H7 (cell line): ENCODE measurements around the gene PPFIA4. TPM values are rescaled to one million over a fixed set of nuclear protein-coding genes. Genes with fewer than 3 reads are reported as not detected.
"Not testable (repeated sequence)": the region's sequence is repeated elsewhere in the genome, so short reads cannot be mapped to it uniquely, and the experiment has no call there.

Experiments used
- DNase-seq: peaks from one replicate; pipeline ENCODE4 v3.0.0; 2012
- H3K27me3 ChIP-seq: 2 replicates; pipeline ENCODE4 v1.6.0; 2011; ENCODE audit warnings: mild to moderate bottlenecking, low read length; ENCODE audit not compliant: control insufficient read depth, insufficient read depth
- H3K36me3 ChIP-seq: replicated peaks from 2 replicates; pipeline ENCODE4 v1.5.1; 2011; ENCODE audit warnings: low read length; ENCODE audit not compliant: control insufficient read depth, insufficient read depth
- H3K4me3 ChIP-seq: 2 replicates; pipeline ENCODE4 v1.5.1; 2011; ENCODE audit warnings: low read depth, mild to moderate bottlenecking, control low read depth, low read length, moderate library complexity; ENCODE audit not compliant: insufficient read depth
- total RNA-seq: library from RNA; depleted of rRNA; stranded (reverse); fragments of >200 nt; shearing (Covaris generic); gene quantifications from 2 replicates; pipeline ENCODE4 v1.2.3, GENCODE V29; 2014; rRNA removed

Gene PPFIA4
- total RNA-seq: 3.1 and 7.4 TPM in 2 replicates

- Histone ChIP-seq H3K4me3 (peak within 1 kb of the TSS; percentile 86), H3K27me3 (peaks cover 31% of the 10 kb centered on the region), H3K36me3 (peaks cover 12% of the 10 kb centered on the region)
- peak; percentile 100 for DNase-seq
Measured at GRCh38 chr1:203026031-203026665, at the start of gene PPFIA4. Gene PPFIA4, plus strand, starts transcription at chr1:203026491. Its CDS starts 12,518 bp downstream, at chr1:203039009.

DNA sequence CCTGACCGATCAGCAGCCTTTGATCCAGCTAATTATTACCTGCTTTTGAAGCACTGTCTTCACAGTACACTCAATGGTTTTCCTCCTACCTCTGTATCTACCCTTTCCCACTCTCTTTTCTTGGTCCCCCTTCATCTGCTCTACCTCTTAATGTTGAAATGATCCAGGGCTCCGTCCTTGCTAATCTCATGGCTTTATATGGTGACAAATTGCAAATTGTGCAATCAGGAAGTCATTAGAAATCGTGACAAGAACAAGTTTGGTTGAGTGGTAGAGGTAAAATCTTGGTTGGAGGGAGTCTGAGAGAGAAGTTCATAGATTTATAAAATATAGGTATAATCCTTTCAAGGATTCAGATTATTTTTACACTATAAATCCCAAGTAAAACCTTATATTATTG is 49.7 kb upstream of the PPFIA4 start:
- Histone ChIP-seq H3K27me3 (peaks cover 5% of the 10 kb centered on the region), H3K36me3 (no peaks in the 10 kb centered on the region), H3K4me3 (no peak overlapping the region)
- DNase-seq: no peak

- peaks cover 2% of the 10 kb centered on the region; the same call in 1 of the 2 replicates for H3K27me3 ChIP-seq
- H3K4me3 ChIP-seq: no peak overlapping the region
- DNase-seq: no peak
- no peaks in the 10 kb centered on the region for H3K36me3 ChIP-seq
Measured at GRCh38 chr1:202979459-202979858, 46.8 kb upstream of the PPFIA4 start.

- no peak for DNase-seq
- Histone ChIP-seq H3K36me3 (no peaks in the 10 kb centered on the region), H3K27me3 (no peaks in the 10 kb centered on the region; the same call in 1 of the 2 replicates), H3K4me3 (no peak overlapping the region)
Measured at GRCh38 chr1:202981939-202982338, 44.4 kb upstream of the PPFIA4 start.

- Histone ChIP-seq H3K4me3 (no peak overlapping the region), H3K36me3 (no peaks in the 10 kb centered on the region), H3K27me3 (no peaks in the 10 kb centered on the region; the same call in 1 of the 2 replicates)
- DNase-seq: no peak
Measured at GRCh38 chr1:202982715-202983430, 43.4 kb upstream of the PPFIA4 start.

DNA sequence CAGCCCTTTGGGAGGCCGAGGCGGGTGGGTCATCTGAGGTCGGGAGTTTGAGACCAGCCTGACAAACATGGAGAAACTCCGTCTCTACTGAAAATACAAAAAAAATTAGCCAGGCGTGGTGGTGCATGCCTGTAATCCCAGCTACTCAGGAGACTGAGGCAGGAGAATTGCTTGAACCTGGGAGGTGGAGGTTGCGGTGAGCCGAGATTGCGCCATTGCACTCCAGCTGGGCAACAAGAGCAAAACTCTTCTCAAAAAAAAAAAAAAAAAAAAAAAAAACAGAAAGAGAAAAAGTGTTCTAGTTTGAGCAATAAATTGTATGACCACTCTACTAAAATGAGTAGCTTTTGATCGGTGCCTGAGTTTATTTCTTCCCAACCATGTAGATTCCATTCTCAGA is 40.2 kb upstream of the PPFIA4 start:
- not testable (repeated sequence) for DNase-seq, H3K27me3 ChIP-seq, H3K4me3 ChIP-seq, H3K36me3 ChIP-seq

GRCh38 chr1:202987255-202987654 is 39.0 kb upstream of the PPFIA4 start:
- H3K4me3 ChIP-seq: no peak overlapping the region
- peaks cover 3% of the 10 kb centered on the region; the same call in 1 of the 2 replicates for H3K27me3 ChIP-seq
- DNase-seq: no peak
- no peaks in the 10 kb centered on the region for H3K36me3 ChIP-seq

- H3K36me3 ChIP-seq: no peaks in the 10 kb centered on the region
- H3K4me3 ChIP-seq: no peak overlapping the region
- DNase-seq: no peak
- H3K27me3 ChIP-seq: peaks cover 3% of the 10 kb centered on the region; the same call in 1 of the 2 replicates
Measured at GRCh38 chr1:202987922-202988583, 38.2 kb upstream of the PPFIA4 start.

DNA sequence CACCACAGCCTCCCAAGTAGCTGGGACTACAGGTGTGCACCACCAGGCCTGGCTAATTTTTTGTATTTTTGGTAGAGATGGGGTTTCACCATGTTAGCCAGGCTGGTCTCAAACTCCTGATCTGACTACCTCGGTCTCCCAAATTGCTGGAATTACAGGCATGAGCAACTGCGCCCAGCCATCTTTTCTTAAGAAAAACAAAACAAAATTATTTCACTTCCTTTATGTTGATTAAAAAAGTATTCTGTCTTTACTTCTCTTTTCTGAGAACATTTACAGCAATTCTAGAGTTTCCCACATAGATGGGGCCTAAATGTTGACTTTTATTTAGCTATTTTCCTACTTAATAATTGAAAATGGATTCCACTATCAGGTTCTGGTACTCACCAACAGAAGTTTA is 36.4 kb upstream of the PPFIA4 start:
- Histone ChIP-seq H3K4me3 (no peak overlapping the region), H3K27me3 (peaks cover 3% of the 10 kb centered on the region; the same call in 1 of the 2 replicates), H3K36me3 (no peaks in the 10 kb centered on the region)
- no peak for DNase-seq

DNA sequence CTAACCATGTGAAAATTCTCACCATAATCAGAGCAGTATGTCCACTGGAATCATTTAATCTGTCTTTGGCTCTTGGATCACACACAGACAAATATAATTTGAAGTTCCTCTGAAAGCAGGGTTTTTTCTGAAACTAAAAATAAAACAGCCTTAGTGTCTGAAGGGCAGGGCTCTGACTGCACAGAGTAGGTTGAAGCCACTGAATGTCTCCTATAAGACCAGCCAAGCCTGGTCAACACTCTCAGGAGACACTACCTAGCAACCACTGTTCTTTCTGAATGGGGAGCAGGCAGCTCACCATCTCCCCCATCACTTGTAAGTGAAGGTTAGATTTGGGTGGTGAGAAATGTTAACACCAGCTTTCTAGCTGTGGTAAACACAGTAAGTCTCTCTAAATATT is 35.2 kb upstream of the PPFIA4 start:
- Histone ChIP-seq H3K4me3 (no peak overlapping the region), H3K27me3 (peaks cover 3% of the 10 kb centered on the region; the same call in 1 of the 2 replicates), H3K36me3 (no peaks in the 10 kb centered on the region)
- DNase-seq: no peak

DNA sequence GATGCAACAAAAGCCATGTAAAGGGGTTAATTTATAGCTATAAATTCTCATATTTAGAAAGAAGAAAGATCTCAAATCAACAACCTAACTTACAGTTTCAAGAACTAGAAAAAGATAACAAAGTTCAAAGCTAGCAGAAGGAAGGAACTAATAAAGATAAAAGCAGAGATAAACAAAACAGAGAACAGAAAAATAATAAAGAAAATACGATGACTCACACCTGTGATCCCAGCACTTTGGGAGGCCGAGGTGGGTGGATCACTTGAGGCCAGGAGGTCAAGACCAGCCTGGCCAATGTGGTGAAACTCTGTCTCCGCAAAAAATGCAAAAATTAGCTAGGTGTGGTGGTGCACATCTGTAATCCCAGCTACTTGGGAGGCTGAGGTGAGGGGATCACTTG is 31.5 kb upstream of the PPFIA4 start:
- no peak overlapping the region for H3K4me3 ChIP-seq
- no peak for DNase-seq

GRCh38 chr1:202998836-202999750 is 27.2 kb upstream of the PPFIA4 start:
- H3K27me3 ChIP-seq: no peaks in the 10 kb centered on the region
- peak; percentile 45 for DNase-seq
- H3K4me3 ChIP-seq: no peak overlapping the region
- no peaks in the 10 kb centered on the region for H3K36me3 ChIP-seq

More for the DNA sequence above, 31.5 kb upstream of the PPFIA4 start:
- H3K36me3 ChIP-seq: no peaks in the 10 kb centered on the region
- peaks cover 3% of the 10 kb centered on the region; the same call in 1 of the 2 replicates for H3K27me3 ChIP-seq

DNA sequence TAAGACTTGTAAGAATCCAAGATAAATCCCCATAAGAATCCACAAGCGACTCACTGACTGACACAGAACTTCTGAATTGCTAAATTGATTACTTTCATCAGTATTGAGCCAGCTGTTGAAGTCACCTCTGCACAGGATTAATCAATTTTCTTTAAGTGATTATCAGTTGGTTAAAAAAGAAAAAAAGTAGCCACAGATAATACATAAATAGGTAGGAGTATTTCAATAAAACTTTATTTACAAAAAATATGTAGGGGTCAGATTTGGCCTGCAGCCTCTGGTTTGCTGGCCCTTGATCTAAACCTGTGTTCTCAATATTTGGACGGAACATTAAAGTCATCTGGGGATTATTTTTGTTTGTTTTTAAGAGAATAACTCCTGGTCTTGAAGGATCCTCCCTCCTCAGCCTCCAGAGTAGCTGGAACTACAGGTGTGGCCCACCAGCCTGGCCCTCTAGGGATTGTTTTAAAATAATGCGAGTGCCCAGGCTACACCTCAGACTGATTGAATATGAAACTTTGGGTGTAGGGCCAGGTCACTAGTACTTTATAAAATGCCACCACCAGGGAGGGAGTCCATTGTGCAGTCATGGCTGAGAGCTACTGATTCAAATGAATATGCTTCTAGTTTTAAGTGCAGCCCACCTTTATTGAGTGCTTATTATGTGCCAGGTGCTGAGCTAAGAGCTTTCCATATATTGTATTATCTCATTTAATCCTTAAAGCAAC is 25.9 kb upstream of the PPFIA4 start:
- Histone ChIP-seq H3K27me3 (no peaks in the 10 kb centered on the region), H3K4me3 (no peak overlapping the region), H3K36me3 (no peaks in the 10 kb centered on the region)
- DNase-seq: no peak
